Measurements from ENCODE around the gene EME2. TPM values are rescaled to one million over a fixed set of nuclear protein-coding genes. Genes with fewer than 3 reads are reported as not detected.

The EME2 gene
- total RNA-seq, 1 donor from 2014 or later: 23.3 TPM

DNA sequence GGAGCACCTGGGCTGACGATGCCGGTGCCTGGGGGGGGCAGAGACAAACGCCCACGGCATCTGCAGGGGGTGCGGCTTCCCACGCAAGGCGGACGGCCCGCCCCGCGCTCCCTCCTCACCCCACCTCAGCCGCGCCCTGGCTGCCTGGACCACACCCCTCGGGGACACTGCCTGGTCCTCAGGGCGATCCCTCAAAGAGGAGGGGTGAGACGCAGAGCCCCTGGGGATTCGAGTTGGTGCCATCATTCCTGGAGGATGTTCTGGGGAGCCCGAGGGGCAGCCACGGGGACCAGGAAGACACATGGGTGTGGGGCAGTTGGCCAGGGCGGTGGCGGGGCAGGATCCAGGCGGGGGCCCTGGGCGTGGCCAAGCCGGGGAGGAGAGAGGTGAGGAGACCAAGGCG lies 17.0 kb downstream of the EME2 start:
- Histone ChIP-seq H3K4me2 (ENCODE audit: low read length) (no peak overlapping the region), H3K27ac (ENCODE audit: low read depth, low read length) (no peak overlapping the region), H3K36me3 (ENCODE audit: insufficient read depth, low read length) (peaks cover 2% of the 10 kb centered on the region), H3K9me3 (ENCODE audit: insufficient read depth, low read depth, low read length) (no peaks in the 10 kb centered on the region), H3K4me1 (ENCODE audit: insufficient read depth, low read length) (no peaks in the 10 kb centered on the region), H2AFZ (ENCODE audit: low read depth, low read length) (no peak overlapping the region), H3K27me3 (ENCODE audit: insufficient read depth, low read length) (no peaks in the 10 kb centered on the region), H3K4me3 (ENCODE audit: insufficient read depth, low read depth, low read length) (no peak overlapping the region), H4K20me1 (ENCODE audit: insufficient read depth, low read length) (peaks cover 28% of the 10 kb centered on the region), H3K9ac (ENCODE audit: low read length) (no peak overlapping the region), H3K79me2 (ENCODE audit: insufficient read depth, low read length) (peaks cover 36% of the 10 kb centered on the region)
- no peaks in the 10 kb centered on the region for H3K9me3 Mint-ChIP-seq (ENCODE audit: unreplicated experiment)
- TF ChIP-seq EZH2 (IDR thresholded peaks at IDR 0.05; ENCODE audit: insufficient read depth, low read length): no peak
- TF ChIP-seq, protein P1, sequence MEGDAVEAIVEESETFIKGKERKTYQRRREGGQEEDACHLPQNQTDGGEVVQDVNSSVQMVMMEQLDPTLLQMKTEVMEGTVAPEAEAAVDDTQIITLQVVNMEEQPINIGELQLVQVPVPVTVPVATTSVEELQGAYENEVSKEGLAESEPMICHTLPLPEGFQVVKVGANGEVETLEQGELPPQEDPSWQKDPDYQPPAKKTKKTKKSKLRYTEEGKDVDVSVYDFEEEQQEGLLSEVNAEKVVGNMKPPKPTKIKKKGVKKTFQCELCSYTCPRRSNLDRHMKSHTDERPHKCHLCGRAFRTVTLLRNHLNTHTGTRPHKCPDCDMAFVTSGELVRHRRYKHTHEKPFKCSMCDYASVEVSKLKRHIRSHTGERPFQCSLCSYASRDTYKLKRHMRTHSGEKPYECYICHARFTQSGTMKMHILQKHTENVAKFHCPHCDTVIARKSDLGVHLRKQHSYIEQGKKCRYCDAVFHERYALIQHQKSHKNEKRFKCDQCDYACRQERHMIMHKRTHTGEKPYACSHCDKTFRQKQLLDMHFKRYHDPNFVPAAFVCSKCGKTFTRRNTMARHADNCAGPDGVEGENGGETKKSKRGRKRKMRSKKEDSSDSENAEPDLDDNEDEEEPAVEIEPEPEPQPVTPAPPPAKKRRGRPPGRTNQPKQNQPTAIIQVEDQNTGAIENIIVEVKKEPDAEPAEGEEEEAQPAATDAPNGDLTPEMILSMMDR (IDR thresholded peaks at IDR 0.05; ENCODE audit: insufficient read depth, low read depth, low read length): no peak
- H3K27me3 Mint-ChIP-seq (ENCODE audit: low read depth, unreplicated experiment): no peaks in the 10 kb centered on the region
- DNase-seq (ENCODE audit: low read depth) (no peak), FAIRE-seq (no peak)
- no peaks in the 10 kb centered on the region for H3K36me3 Mint-ChIP-seq (ENCODE audit: low read depth, unreplicated experiment)
- no peaks in the 10 kb centered on the region for H3K4me1 Mint-ChIP-seq (ENCODE audit: low read depth, unreplicated experiment)
- H3K27ac Mint-ChIP-seq (ENCODE audit: unreplicated experiment): no peak overlapping the region
- no peak overlapping the region for H3K4me3 Mint-ChIP-seq (ENCODE audit: unreplicated experiment)

DNA sequence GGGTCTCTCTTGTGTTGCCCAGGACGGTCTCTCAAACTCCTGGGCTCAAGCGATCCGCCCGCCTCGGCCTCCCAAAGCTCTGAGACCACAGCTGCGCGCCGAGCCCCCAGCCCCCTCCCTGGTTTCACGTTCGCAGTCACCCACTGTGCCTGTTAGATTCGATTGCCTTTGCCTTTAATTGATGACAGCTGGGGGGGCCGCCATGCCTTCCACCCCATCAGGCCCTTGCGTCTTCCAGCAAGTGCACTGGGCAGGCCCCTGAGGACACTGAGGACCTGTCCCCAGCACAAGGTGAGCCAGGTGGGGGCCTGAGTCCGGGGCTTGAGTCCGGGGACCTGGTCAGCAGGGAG lies 17.6 kb downstream of the EME2 start:
- H3K9me3 ChIP-seq (ENCODE audit: insufficient read depth, low read depth, low read length): no peaks in the 10 kb centered on the region
- DNase-seq (ENCODE audit: low read depth) (no peak), FAIRE-seq (no peak)
- peaks cover 25% of the 10 kb centered on the region for H4K20me1 ChIP-seq (ENCODE audit: insufficient read depth, low read length)
- Mint-ChIP-seq H3K27me3 (ENCODE audit: low read depth, unreplicated experiment) (no peaks in the 10 kb centered on the region), H3K9me3 (ENCODE audit: unreplicated experiment) (no peaks in the 10 kb centered on the region), H3K36me3 (ENCODE audit: low read depth, unreplicated experiment) (peaks cover under 1% of the 10 kb centered on the region), H3K4me1 (ENCODE audit: low read depth, unreplicated experiment) (no peaks in the 10 kb centered on the region), H3K4me3 (ENCODE audit: unreplicated experiment) (no peak overlapping the region), H3K27ac (ENCODE audit: unreplicated experiment) (no peak overlapping the region)
- no peak for TF ChIP-seq EZH2 (IDR thresholded peaks at IDR 0.05; ENCODE audit: insufficient read depth, low read length)
- no peak overlapping the region for H3K9ac ChIP-seq (ENCODE audit: low read length)
- H3K27ac ChIP-seq (ENCODE audit: low read depth, low read length): no peak overlapping the region
- H3K79me2 ChIP-seq (ENCODE audit: insufficient read depth, low read length): peaks cover 30% of the 10 kb centered on the region
- no peak overlapping the region for H3K4me3 ChIP-seq (ENCODE audit: insufficient read depth, low read depth, low read length)
- H3K36me3 ChIP-seq (ENCODE audit: insufficient read depth, low read length): no peaks in the 10 kb centered on the region
- H3K4me2 ChIP-seq (ENCODE audit: low read length): no peak overlapping the region
- H3K4me1 ChIP-seq (ENCODE audit: insufficient read depth, low read length): no peaks in the 10 kb centered on the region
- H3K27me3 ChIP-seq (ENCODE audit: insufficient read depth, low read length): no peaks in the 10 kb centered on the region
- H2AFZ ChIP-seq (ENCODE audit: low read depth, low read length): no peak overlapping the region

DNA sequence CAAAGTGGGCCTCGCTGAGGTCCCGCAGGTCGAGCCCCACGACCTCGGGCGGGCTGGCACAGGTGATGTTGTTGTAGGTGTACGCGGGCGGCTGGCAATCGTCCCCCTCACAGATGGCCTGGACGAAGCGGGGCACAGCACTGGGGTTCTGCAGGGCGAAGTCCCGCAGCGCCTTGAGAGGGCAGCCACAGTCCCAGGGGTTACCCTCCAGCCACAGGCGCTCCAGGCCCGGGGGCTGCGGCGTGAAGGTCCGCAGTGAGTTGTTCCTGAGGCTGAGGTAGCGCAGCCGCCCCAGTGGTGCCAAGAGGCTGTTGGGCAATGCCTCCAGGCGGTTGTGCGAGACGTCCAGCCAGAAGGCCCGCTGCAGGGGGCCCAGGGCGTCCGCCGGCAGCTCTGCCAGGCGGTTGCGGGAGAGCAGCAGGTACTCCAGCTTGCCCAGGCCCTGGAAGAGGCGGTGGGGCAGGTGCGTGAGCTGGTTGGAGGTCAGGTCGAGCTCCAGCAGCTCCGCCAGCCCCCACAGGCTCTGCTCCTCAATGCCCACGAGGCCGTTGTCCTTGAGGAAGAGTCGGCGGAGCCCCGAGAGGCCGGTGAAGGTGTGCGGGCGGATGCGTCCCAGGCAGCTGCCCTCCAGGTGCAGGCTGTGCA lies 18.1 kb downstream of the EME2 start:
- DNase-seq (ENCODE audit: low read depth) (no peak), FAIRE-seq (no peak)
- Histone ChIP-seq H3K4me1 (ENCODE audit: insufficient read depth, low read length) (no peaks in the 10 kb centered on the region), H3K4me2 (ENCODE audit: low read length) (no peak overlapping the region), H3K79me2 (ENCODE audit: insufficient read depth, low read length) (peaks cover 25% of the 10 kb centered on the region), H2AFZ (ENCODE audit: low read depth, low read length) (no peak overlapping the region), H3K4me3 (ENCODE audit: insufficient read depth, low read depth, low read length) (no peak overlapping the region), H3K27me3 (ENCODE audit: insufficient read depth, low read length) (no peaks in the 10 kb centered on the region), H3K9ac (ENCODE audit: low read length) (no peak overlapping the region), H3K27ac (ENCODE audit: low read depth, low read length) (no peak overlapping the region), H3K36me3 (ENCODE audit: insufficient read depth, low read length) (no peaks in the 10 kb centered on the region), H4K20me1 (ENCODE audit: insufficient read depth, low read length) (peaks cover 20% of the 10 kb centered on the region), H3K9me3 (ENCODE audit: insufficient read depth, low read depth, low read length) (no peaks in the 10 kb centered on the region)
- Mint-ChIP-seq H3K4me3 (ENCODE audit: unreplicated experiment) (no peak overlapping the region), H3K27me3 (ENCODE audit: low read depth, unreplicated experiment) (no peaks in the 10 kb centered on the region), H3K9me3 (ENCODE audit: unreplicated experiment) (no peaks in the 10 kb centered on the region), H3K27ac (ENCODE audit: unreplicated experiment) (no peak overlapping the region), H3K4me1 (ENCODE audit: low read depth, unreplicated experiment) (no peaks in the 10 kb centered on the region), H3K36me3 (ENCODE audit: low read depth, unreplicated experiment) (peaks cover 3% of the 10 kb centered on the region)
- TF ChIP-seq, protein P1 (IDR thresholded peaks at IDR 0.05; ENCODE audit: insufficient read depth, low read depth, low read length): no peak
- TF ChIP-seq EZH2 (IDR thresholded peaks at IDR 0.05; ENCODE audit: insufficient read depth, low read length): no peak

Data from astrocyte (in vitro differentiated cells and primary cell).